ENCODE results near the gene EIF4ENIF1. TPM values are rescaled to one million over a fixed set of nuclear protein-coding genes. Genes with fewer than 3 reads are reported as not detected.

Gene EIF4ENIF1
- total and polyA plus RNA-seq, 10 donors, result 7.3 to 39.4 (median 24.7) TPM

DNA sequence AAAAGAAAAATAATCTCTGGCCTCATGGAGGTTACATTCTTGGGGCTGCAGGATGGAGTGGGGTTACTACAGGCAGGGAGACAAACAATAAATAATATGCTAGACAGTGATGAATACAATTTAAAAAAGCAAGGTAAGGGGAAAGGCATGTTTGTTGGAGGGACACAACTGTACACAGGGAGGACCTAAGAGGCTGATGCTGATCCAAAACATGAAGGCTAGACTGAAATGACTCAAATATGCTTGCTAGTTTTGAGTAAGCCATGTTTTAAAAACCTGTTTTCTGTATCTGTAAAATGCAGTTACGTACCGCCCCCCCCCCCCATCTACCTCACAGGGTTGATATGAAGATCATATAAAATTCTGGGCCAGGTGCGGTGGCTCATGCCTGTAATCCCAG lies 44.0 kb downstream of the EIF4ENIF1 start:
- Histone ChIP-seq H3K4me1 (peaks cover 0 to 6% (median 0%) of the 10 kb centered on the region in 6 donors), H3K36me3 (peaks cover 2 to 98% (median 66%) of the 10 kb centered on the region in 6 donors), H3K4me3 (no peak overlapping the region), H3K9me3 (no peaks in the 10 kb centered on the region), H3K27ac (no peak overlapping the region), H3K27me3 (replicated peaks in 1 of 7) (no peaks in the 10 kb centered on the region)
- DNase-seq, result no peak
- 90 to 100% (median 96%) methylated on average over 3 of the region's 3 CpGs for WGBS, 5 donors
- TF ChIP-seq POLR2AphosphoS5 (IDR thresholded peaks at IDR 0.05) (no peak), CTCF (IDR thresholded peaks at IDR 0.05 in 8 of 11, conservative IDR thresholded peaks at IDR 0.05 in 3 of 11) (no peak), POLR2A (IDR thresholded peaks at IDR 0.05) (no peak)
- intact Hi-C loops (cut with DNase I; ENCODE audit: low total_unique reads), result no loop called here

DNA sequence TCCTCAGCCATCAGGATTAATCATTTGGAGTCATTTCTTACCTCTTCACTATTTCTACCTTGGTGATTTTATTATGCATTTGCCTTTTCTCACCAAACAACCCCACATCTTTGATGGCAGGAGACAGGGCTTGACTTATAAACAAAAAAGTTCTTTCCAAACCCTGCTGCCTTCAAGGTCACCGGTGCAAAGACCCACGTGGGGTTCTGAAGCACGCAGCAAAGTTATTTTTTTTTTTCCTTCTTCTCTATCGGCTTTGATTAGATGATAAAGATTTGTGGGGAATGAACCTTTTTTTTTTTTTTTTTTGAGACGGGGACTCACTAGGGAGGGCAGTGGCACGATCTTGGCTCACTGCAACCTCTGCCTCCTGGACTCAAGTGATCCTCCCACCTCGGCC lies 46.1 kb downstream of the EIF4ENIF1 start:
- intact Hi-C loops (cut with DNase I; ENCODE audit: low total_unique reads), result no loop called here
- no peak overlapping the region for H3K27ac ChIP-seq
- DNase-seq, result no peak
- no peaks in the 10 kb centered on the region for H3K4me1 ChIP-seq
- no peaks in the 10 kb centered on the region for H3K27me3 ChIP-seq (replicated peaks in 1 of 7)
- TF ChIP-seq POLR2A (IDR thresholded peaks at IDR 0.05) (no peak), CTCF (IDR thresholded peaks at IDR 0.05 in 8 of 11, conservative IDR thresholded peaks at IDR 0.05 in 3 of 11) (no peak), POLR2AphosphoS5 (IDR thresholded peaks at IDR 0.05) (no peak)
- WGBS, 5 donors, result 92 to 96% (median 94%) methylated on average over 7 of the region's 7 CpGs
- H3K36me3 ChIP-seq, result peaks cover 0 to 100% (median 86%) of the 10 kb centered on the region in 6 donors
- H3K9me3 ChIP-seq, result no peaks in the 10 kb centered on the region
- H3K4me3 ChIP-seq, result no peak overlapping the region

- H3K36me3 ChIP-seq, result peaks cover 0 to 100% (median 86%) of the 10 kb centered on the region in 6 donors
- no peaks in the 10 kb centered on the region for H3K4me1 ChIP-seq
- intact Hi-C loops (cut with DNase I; ENCODE audit: low total_unique reads), result no loop called here
- no peak for TF ChIP-seq POLR2AphosphoS5 (IDR thresholded peaks at IDR 0.05)
- TF ChIP-seq POLR2A (IDR thresholded peaks at IDR 0.05), result no peak
- TF ChIP-seq CTCF (IDR thresholded peaks at IDR 0.05 in 8 of 11, conservative IDR thresholded peaks at IDR 0.05 in 3 of 11), result no peak
- H3K4me3 ChIP-seq, result no peak overlapping the region
- no peak overlapping the region for H3K27ac ChIP-seq
- DNase-seq, result no peak
- H3K9me3 ChIP-seq, result no peaks in the 10 kb centered on the region
- no peaks in the 10 kb centered on the region for H3K27me3 ChIP-seq (replicated peaks in 1 of 7)
- 92 to 98% (median 96%) methylated on average over 5 of the region's 5 CpGs for WGBS, 5 donors
Measured at GRCh38 chr22:31442768-31443489, 46.7 kb downstream of the EIF4ENIF1 start.

DNA sequence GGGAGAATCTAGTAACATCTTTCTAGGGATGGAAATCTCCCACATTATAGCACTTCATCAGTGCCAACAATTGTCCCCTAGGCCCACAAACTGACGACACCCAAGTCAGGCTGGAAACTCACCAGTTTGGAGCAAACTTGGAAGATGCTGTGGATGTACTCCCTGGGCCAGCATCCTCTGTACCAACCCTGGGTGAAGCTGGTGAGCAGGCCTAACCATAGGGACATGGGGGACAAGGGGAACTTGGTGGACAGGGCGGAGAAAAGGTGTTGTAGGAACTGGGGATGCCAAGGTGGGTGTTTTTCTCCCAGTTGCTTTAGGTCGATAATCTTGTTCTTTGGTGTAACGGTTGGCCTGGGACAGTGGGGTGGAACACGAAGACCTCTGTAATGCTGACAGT lies 48.0 kb downstream of the EIF4ENIF1 start:
- Histone ChIP-seq H3K4me1 (no peaks in the 10 kb centered on the region), H3K9me3 (no peaks in the 10 kb centered on the region), H3K36me3 (peaks cover 0 to 100% (median 87%) of the 10 kb centered on the region in 6 donors), H3K27me3 (replicated peaks in 1 of 7) (no peaks in the 10 kb centered on the region), H3K27ac (no peak overlapping the region), H3K4me3 (no peak overlapping the region)
- intact Hi-C loops (cut with DNase I; ENCODE audit: low total_unique reads), result no loop called here
- TF ChIP-seq POLR2A (IDR thresholded peaks at IDR 0.05), result no peak
- no peak for TF ChIP-seq CTCF (IDR thresholded peaks at IDR 0.05 in 8 of 11, conservative IDR thresholded peaks at IDR 0.05 in 3 of 11)
- no peak for TF ChIP-seq POLR2AphosphoS5 (IDR thresholded peaks at IDR 0.05)
- no peak for DNase-seq
- 88 to 97% (median 97%) methylated on average over 5 of the region's 5 CpGs for WGBS, 5 donors

All from spleen (tissue), 11 donors.